Thyroid gland (tissue), 4 donors: ENCODE data around the gene CWF19L2.

ENCODE experiments used
- POLR2A ChIP-seq, 2 donors: fragments of 450-650 bp; IDR thresholded peaks; one replicate each; pipeline ENCODE4 v1.6.1; 2017; ENCODE audit warnings: antibody characterized with exemption in 2 of 2, mild to moderate bottlenecking in 2 of 2, moderate library complexity in 1 of 2
- TF ChIP-seq, protein P1 (sequence below), 6 experiments: fragments of 200-600 bp in 3 of 6; fragments of 450-650 bp in 3 of 6; sonication (generic) in 3 of 6; IDR thresholded peaks; one replicate each; pipeline ENCODE4 v1.5.1; 2016 to 2019; ENCODE audit warnings: antibody characterized with exemption in 6 of 6, mild to moderate bottlenecking in 2 of 6, inconsistent platforms in 1 of 6, moderate library complexity in 1 of 6

DNA sequence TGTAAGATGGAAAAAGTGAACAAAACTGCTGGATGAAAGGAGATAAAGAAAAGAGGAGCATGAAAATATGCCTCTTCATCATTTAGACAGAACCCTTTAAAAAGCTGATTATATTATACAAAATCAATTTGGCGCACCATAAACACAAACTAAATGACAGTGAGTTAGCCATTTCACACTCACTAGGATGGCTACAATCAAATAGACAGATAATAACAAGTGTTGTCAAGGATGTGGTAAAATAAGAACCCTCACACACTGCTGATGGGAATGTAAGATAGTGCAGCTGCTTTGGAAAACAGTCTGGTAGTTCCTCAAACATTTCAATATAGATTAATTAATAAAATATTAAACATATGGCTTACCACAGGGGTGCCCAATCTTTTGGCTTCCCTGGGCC, 99.7 kb downstream of the CWF19L2 start:
- TF ChIP-seq, protein P1, sequence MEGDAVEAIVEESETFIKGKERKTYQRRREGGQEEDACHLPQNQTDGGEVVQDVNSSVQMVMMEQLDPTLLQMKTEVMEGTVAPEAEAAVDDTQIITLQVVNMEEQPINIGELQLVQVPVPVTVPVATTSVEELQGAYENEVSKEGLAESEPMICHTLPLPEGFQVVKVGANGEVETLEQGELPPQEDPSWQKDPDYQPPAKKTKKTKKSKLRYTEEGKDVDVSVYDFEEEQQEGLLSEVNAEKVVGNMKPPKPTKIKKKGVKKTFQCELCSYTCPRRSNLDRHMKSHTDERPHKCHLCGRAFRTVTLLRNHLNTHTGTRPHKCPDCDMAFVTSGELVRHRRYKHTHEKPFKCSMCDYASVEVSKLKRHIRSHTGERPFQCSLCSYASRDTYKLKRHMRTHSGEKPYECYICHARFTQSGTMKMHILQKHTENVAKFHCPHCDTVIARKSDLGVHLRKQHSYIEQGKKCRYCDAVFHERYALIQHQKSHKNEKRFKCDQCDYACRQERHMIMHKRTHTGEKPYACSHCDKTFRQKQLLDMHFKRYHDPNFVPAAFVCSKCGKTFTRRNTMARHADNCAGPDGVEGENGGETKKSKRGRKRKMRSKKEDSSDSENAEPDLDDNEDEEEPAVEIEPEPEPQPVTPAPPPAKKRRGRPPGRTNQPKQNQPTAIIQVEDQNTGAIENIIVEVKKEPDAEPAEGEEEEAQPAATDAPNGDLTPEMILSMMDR (IDR thresholded peaks at IDR 0.05), result no peak
- TF ChIP-seq POLR2A (IDR thresholded peaks at IDR 0.05), result no peak
